PC-9 (cell line): Measurements from ENCODE around the gene PLA2G1B. TPM values are rescaled to one million over a fixed set of nuclear protein-coding genes. Genes with fewer than 3 reads are reported as not detected.
"Not testable (repeated sequence)": the region's sequence is repeated elsewhere in the genome, so short reads cannot be mapped to it uniquely, and the experiment has no call there.

ENCODE experiments used
- BruUV-seq: library from RNA; stranded (reverse); fragments of 400-500 nt; replicated peaks from 2 replicates; lab custom pipeline; 2021; lab: Mats Ljungman, UMichigan
- CTCF ChIA-PET: fragments of 300-600 bp; sonication (Branson Sonifier 250); formaldehyde crosslinking; loops from one replicate; lab custom pipeline; 2022; ENCODE audit warnings: antibody characterized with exemption; lab: Charles Lee
- POLR2A ChIA-PET: fragments of 300-600 bp; sonication (Branson Sonifier 250); formaldehyde crosslinking; loops from one replicate; lab custom pipeline; 2022; ENCODE audit warnings: antibody characterized with exemption; ENCODE audit not compliant: unreplicated experiment; lab: Charles Lee
- DNase-seq, 2 experiments: peaks; one replicate each; pipeline versions ENCODE4 v3.0.0 to v3.0.0-alpha.2; 2015 to 2022; ENCODE audit warnings: mixed read lengths in 1 of 2
- H2AFZ ChIP-seq: fragments of 200-600 bp; sonication (generic); 2 replicates; pipeline ENCODE4 v1.8.1; 2017; ENCODE audit warnings: antibody characterized with exemption
- H3F3A ChIP-seq: fragments of 200-600 bp; sonication (generic); 2 replicates; pipeline ENCODE4 v1.8.1; 2017; ENCODE audit warnings: antibody characterized with exemption, mild to moderate bottlenecking, low read depth; ENCODE audit not compliant: insufficient read depth
- H3K27ac ChIP-seq: fragments of 200-600 bp; sonication (generic); 2 replicates; pipeline ENCODE4 v1.6.1; 2016; ENCODE audit warnings: mixed run types
- H3K27me3 ChIP-seq: fragments of 200-600 bp; sonication (generic); 2 replicates; pipeline ENCODE4 v1.6.1; 2016; ENCODE audit warnings: low read depth, mixed run types; ENCODE audit not compliant: insufficient read depth
- H3K36me3 ChIP-seq: fragments of 200-600 bp; sonication (generic); 2 replicates; pipeline ENCODE4 v1.6.1; 2016; ENCODE audit warnings: low read depth, mixed run types
- H3K4me1 ChIP-seq: fragments of 200-600 bp; sonication (generic); replicated peaks from 2 replicates; pipeline ENCODE4 v1.6.1; 2016; ENCODE audit warnings: mixed run types; ENCODE audit not compliant: insufficient read depth
- H3K4me2 ChIP-seq: fragments of 200-600 bp; sonication (generic); 2 replicates; pipeline ENCODE4 v1.6.1; 2017; ENCODE audit warnings: mixed run types
- H3K4me3 ChIP-seq: fragments of 200-600 bp; sonication (generic); 2 replicates; pipeline ENCODE4 v1.6.1; 2016; ENCODE audit warnings: mixed run types
- H3K79me2 ChIP-seq: fragments of 200-600 bp; sonication (generic); 2 replicates; pipeline ENCODE4 v1.6.1; 2017; ENCODE audit warnings: low read depth, mixed run types
- H3K9me2 ChIP-seq: fragments of 200-600 bp; sonication (generic); 2 replicates; pipeline ENCODE4 v1.8.1; 2017; ENCODE audit warnings: mild to moderate bottlenecking; ENCODE audit not compliant: insufficient read depth
- H3K9me3 ChIP-seq: fragments of 200-600 bp; sonication (generic); 2 replicates; pipeline ENCODE4 v1.8.1; 2016; ENCODE audit warnings: low read depth; ENCODE audit not compliant: insufficient read depth
- H4K20me1 ChIP-seq: fragments of 200-600 bp; sonication (generic); 2 replicates; pipeline ENCODE4 v1.8.1; 2017; ENCODE audit not compliant: insufficient read depth
- CTCF ChIP-seq: fragments of 200-600 bp; sonication (generic); conservative IDR thresholded peaks from 2 replicates; pipeline ENCODE4 v1.6.1; 2017; ENCODE audit warnings: mixed run types, antibody characterized with exemption, mild to moderate bottlenecking, moderate library complexity
- EZH2 ChIP-seq: fragments of 200-600 bp; sonication (generic); IDR thresholded peaks from 2 replicates; pipeline ENCODE4 v1.8.0; 2017; ENCODE audit warnings: antibody characterized with exemption, low read depth
- intact Hi-C: fragments of 100-400 bp; cut with micrococcal nuclease; formaldehyde crosslinking; loops from one replicate; pipeline ENCODE4 v1.10.0; 2022; ENCODE audit not compliant: unreplicated experiment
- total RNA-seq: library from RNA; stranded (reverse); gene quantifications from 2 replicates; pipeline ENCODE4 v1.2.3, GENCODE V29; 2021

PLA2G1B gene
- total RNA-seq, 1 experiment from 2014 or later = not detected

- DNase-seq = peak in 1 of 2 experiments; percentile 41
- POLR2A ChIA-PET = interaction anchor here (0.6 to 0.7 kb wide), 3 partner anchors 9 to 210 kb away, joined by 3 to 4 read pairs (median 3); no protein-coding TSS in a partner anchor
- not testable (repeated sequence) for BruUV-seq
These were observed 7.9 kb upstream of the PLA2G1B start for GRCh38 chr12:120335447-120335846.

DNA sequence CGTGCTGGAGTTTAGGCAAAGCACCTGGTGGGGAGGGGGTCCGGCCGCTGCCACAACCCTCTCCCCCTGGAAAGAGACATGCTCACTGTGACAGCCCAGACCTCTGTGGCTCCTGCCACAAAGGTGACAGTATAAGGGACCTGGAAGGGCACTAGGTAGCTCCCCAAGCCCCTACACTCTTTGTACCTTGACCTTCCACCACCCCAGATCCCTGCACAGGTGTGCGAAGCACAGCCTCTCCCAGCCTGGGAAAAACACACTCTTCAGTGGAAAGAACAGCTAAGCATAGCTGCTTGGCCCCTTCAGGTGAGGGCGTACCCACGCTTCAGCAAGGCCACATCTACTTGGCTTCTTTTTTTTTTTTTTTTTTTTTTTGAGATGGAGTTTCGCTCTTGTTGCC lies 4.9 kb upstream of the PLA2G1B start:
- H3F3A ChIP-seq = no peaks in the 10 kb centered on the region
- CTCF ChIA-PET = no interaction called here
- H4K20me1 ChIP-seq = no peaks in the 10 kb centered on the region
- no peak for DNase-seq
- no peak overlapping the region for H3K4me3 ChIP-seq
- H3K79me2 ChIP-seq = no peaks in the 10 kb centered on the region
- H3K27ac ChIP-seq = no peak overlapping the region
- no peaks in the 10 kb centered on the region for H3K9me3 ChIP-seq
- POLR2A ChIA-PET = interaction anchor here (0.6 kb wide), 1 partner anchor 49 kb away, joined by 12 read pairs; no protein-coding TSS in a partner anchor
- BruUV-seq = no TSS peak
- H3K4me1 ChIP-seq = no peaks in the 10 kb centered on the region
- H3K9me2 ChIP-seq = no peaks in the 10 kb centered on the region
- H3K36me3 ChIP-seq = no peaks in the 10 kb centered on the region
- 0 out of 2 replicates have a peak, but pooled peaks cover 4% of the 10 kb centered on the region for H3K27me3 ChIP-seq
- H2AFZ ChIP-seq = no peak overlapping the region
- intact Hi-C loops = no loop called here
- TF ChIP-seq CTCF (no peak), EZH2 (no peak)
- no peak overlapping the region for H3K4me2 ChIP-seq

More at GRCh38 chr12:120335447-120335846, 7.9 kb upstream of the PLA2G1B start:
- CTCF ChIA-PET, H3K79me2 ChIP-seq, H3K27ac ChIP-seq, H3K9me3 ChIP-seq, H3F3A ChIP-seq, H3K4me2 ChIP-seq, H3K4me3 ChIP-seq, H2AFZ ChIP-seq, H3K36me3 ChIP-seq, H4K20me1 ChIP-seq, H3K9me2 ChIP-seq, intact Hi-C loops, H3K4me1 ChIP-seq, H3K27me3 ChIP-seq: not testable (repeated sequence)
- peak; percentile 60 for TF ChIP-seq CTCF

DNA sequence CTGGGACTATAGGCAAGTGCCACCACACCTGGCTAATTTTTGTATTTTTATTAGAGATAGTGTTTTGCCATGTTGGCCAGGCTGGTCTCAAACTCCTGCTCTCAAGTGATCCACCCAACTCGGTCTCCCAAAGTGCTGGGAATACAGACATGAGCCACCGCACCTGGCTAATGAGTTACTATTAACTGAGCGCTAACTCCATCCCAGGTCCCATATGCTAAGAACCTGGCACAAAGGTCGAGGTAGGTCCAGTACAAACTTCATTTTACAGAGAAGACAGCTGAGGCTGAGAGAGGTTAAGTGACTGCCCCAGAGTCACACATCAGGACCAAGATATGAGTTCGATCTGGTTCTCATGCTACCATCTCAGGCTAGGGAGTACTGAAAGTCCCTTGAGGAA lies 4.5 kb upstream of the PLA2G1B start:
- DNase-seq = no peak
- H3K36me3 ChIP-seq = no peaks in the 10 kb centered on the region
- CTCF ChIA-PET = no interaction called here
- H3K27ac ChIP-seq = no peak overlapping the region
- POLR2A ChIA-PET = interaction anchor here (0.6 kb wide), 1 partner anchor 142 kb away, joined by 3 read pairs; no protein-coding TSS in a partner anchor
- H4K20me1 ChIP-seq = no peaks in the 10 kb centered on the region
- H3K4me1 ChIP-seq = no peaks in the 10 kb centered on the region
- no peak overlapping the region for H2AFZ ChIP-seq
- intact Hi-C loops = no loop called here
- H3K4me3 ChIP-seq = no peak overlapping the region
- no peaks in the 10 kb centered on the region for H3K79me2 ChIP-seq
- no peak for TF ChIP-seq EZH2
- no peak for TF ChIP-seq CTCF
- no TSS peak for BruUV-seq
- H3K9me3 ChIP-seq = no peaks in the 10 kb centered on the region
- no peaks in the 10 kb centered on the region for H3F3A ChIP-seq
- H3K4me2 ChIP-seq = no peak overlapping the region
- no peaks in the 10 kb centered on the region for H3K9me2 ChIP-seq
- H3K27me3 ChIP-seq = 0 out of 2 replicates have a peak, but pooled peaks cover 4% of the 10 kb centered on the region
